Activated CD4-positive, alpha-beta T cell treated with anti-CD3 and anti-CD28 coated beads, Interleukin-2, Interleukin-6, amounts not matched to agents 100 ng/mL and 50 ng/mL, durations not matched to agents 16 hours and 8 hours (primary cell): ENCODE data around the gene HLF.

Experiments
- DNase-seq: peaks from one replicate; pipeline ENCODE4 v3.0.0-alpha.2; 2020

The HLF gene

GRCh38 chr17:55366020-55366481 lies 101.3 kb downstream of the HLF start:
- no peak for DNase-seq

GRCh38 chr17:55368706-55369105 lies 103.9 kb downstream of the HLF start:
- DNase-seq, result no peak
